Parathyroid adenoma (tissue), 2 donors: ENCODE data around the gene AGPAT4.
"Not testable (repeated sequence)": the region's sequence is repeated elsewhere in the genome, so short reads cannot be mapped to it uniquely, and the experiment has no call there.

Experiments
- H2AFZ ChIP-seq: fragments of 300-600 bp; sonication (generic); one replicate; pipeline ENCODE4 v1.7.0; 2017; ENCODE audit warnings: antibody characterized with exemption, mild to moderate bottlenecking
- H3K27ac ChIP-seq: fragments of 300-600 bp; sonication (generic); one replicate; pipeline ENCODE4 v1.7.0; 2017
- H3K27me3 ChIP-seq: fragments of 300-600 bp; sonication (generic); one replicate; pipeline ENCODE4 v1.7.0; 2017; ENCODE audit warnings: low read length; ENCODE audit not compliant: control insufficient read depth, insufficient read depth
- H3K36me3 ChIP-seq: fragments of 300-600 bp; sonication (generic); one replicate; pipeline ENCODE4 v1.7.0; 2017; ENCODE audit warnings: low read length; ENCODE audit not compliant: control insufficient read depth, insufficient read depth
- H3K4me1 ChIP-seq: fragments of 300-600 bp; sonication (generic); one replicate; pipeline ENCODE4 v1.7.0; 2017; ENCODE audit warnings: control low read depth
- H3K4me2 ChIP-seq: fragments of 300-600 bp; sonication (generic); one replicate; pipeline ENCODE4 v1.7.0; 2017; ENCODE audit warnings: low read length
- H3K4me3 ChIP-seq: fragments of 300-600 bp; sonication (generic); one replicate; pipeline ENCODE4 v1.7.0; 2017; ENCODE audit warnings: low read depth, low read length
- H3K79me2 ChIP-seq: fragments of 300-600 bp; sonication (generic); one replicate; pipeline ENCODE4 v1.7.0; 2017; ENCODE audit warnings: control low read depth
- H3K9ac ChIP-seq: fragments of 300-600 bp; sonication (generic); one replicate; pipeline ENCODE4 v1.7.0; 2017; ENCODE audit warnings: mild to moderate bottlenecking
- H3K9me3 ChIP-seq: fragments of 300-600 bp; sonication (generic); one replicate; pipeline ENCODE4 v1.7.0; 2017; ENCODE audit warnings: low read length; ENCODE audit not compliant: control insufficient read depth
- TF ChIP-seq, protein P1 (sequence below): fragments of 300-600 bp; sonication (generic); IDR thresholded peaks from one replicate; pipeline ENCODE4 v1.7.0; 2017; ENCODE audit warnings: antibody characterized with exemption, mild to moderate bottlenecking
- donor health status: primary hyperparathyroidism.

The AGPAT4 gene

DNA sequence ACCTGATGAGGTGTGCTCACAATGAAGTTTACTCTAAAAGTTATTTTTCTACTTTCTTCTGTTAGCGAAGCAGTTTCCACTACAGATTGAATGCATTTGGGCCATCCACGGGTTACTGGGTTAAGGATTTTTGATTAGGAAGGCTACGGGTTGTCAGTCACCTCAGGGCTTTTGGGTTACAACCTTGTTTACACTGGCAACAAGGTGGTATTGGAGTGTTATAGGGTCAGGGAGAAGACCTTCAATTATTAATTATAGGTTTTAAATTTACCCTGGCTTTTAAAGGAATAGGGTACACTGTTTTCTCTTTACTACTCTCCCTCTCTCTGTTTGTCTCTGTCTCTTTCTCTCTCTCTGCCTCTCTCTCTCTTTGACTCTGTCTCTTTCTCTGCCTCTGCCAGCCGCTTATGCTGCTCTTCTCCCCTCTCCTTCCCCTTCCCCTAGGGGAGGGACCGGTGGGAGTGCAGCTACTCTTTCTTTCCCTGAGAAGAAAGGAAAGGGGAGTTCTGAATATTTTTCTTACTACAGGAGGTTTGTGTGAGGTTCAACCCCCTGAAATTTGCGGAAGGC lies 40.2 kb upstream of the AGPAT4 start:
- Histone ChIP-seq H3K9ac (no peak overlapping the region), H3K4me2 (no peak overlapping the region), H3K4me1 (no peaks in the 10 kb centered on the region), H3K9me3 (no peaks in the 10 kb centered on the region), H3K79me2 (no peaks in the 10 kb centered on the region), H3K36me3 (no peaks in the 10 kb centered on the region), H3K27ac (no peak overlapping the region), H2AFZ (no peak overlapping the region), H3K27me3 (no peaks in the 10 kb centered on the region), H3K4me3 (no peak overlapping the region)
- TF ChIP-seq, protein P1, sequence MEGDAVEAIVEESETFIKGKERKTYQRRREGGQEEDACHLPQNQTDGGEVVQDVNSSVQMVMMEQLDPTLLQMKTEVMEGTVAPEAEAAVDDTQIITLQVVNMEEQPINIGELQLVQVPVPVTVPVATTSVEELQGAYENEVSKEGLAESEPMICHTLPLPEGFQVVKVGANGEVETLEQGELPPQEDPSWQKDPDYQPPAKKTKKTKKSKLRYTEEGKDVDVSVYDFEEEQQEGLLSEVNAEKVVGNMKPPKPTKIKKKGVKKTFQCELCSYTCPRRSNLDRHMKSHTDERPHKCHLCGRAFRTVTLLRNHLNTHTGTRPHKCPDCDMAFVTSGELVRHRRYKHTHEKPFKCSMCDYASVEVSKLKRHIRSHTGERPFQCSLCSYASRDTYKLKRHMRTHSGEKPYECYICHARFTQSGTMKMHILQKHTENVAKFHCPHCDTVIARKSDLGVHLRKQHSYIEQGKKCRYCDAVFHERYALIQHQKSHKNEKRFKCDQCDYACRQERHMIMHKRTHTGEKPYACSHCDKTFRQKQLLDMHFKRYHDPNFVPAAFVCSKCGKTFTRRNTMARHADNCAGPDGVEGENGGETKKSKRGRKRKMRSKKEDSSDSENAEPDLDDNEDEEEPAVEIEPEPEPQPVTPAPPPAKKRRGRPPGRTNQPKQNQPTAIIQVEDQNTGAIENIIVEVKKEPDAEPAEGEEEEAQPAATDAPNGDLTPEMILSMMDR, result no peak

DNA sequence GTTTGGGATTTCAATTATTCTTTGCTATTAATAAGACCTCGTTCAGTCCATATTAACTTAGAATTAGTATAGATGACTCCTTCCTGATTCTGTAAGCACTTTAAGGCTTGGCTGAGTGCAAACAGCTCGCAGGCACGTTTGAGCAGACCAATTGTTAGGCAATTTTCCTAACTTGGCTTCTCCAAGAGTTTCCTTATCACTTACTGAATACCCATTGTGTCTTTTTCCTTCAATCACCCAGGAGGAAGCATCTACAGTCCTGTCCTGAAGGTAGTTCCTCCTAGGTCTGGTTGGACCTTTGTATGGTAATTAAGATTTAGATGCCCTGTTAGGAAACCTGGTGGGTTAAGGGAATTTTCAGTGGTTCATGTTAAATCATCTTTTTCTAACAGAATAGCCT lies 39.6 kb upstream of the AGPAT4 start:
- H3K27me3 ChIP-seq, H3K9ac ChIP-seq, H3K79me2 ChIP-seq, H3K4me3 ChIP-seq, H3K4me2 ChIP-seq, H3K9me3 ChIP-seq, H2AFZ ChIP-seq, H3K36me3 ChIP-seq, H3K27ac ChIP-seq, H3K4me1 ChIP-seq: not testable (repeated sequence)

DNA sequence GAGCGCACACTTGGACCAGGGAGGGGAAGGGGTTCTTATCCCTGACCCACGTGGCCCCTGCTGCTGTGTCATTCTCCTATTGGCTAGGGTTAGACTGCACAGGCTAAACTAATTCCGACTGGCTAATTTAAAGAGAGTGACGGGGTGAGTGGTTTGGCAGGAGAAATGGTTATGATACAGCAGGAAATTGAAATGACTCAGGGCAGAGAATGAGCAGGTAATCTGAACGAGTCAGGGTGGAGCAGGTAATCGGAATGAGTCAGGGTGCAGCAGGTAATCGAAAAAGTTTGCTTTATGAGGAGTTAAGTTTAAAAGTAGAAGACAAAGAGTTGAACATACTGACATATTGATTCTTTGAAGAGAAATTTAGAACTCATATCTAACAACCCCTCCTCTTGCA lies 35.9 kb upstream of the AGPAT4 start:
- not testable (repeated sequence) for H3K4me1 ChIP-seq, H2AFZ ChIP-seq, H3K4me2 ChIP-seq, H3K27me3 ChIP-seq, H3K4me3 ChIP-seq, H3K36me3 ChIP-seq, H3K79me2 ChIP-seq, H3K9ac ChIP-seq, H3K27ac ChIP-seq, H3K9me3 ChIP-seq

DNA sequence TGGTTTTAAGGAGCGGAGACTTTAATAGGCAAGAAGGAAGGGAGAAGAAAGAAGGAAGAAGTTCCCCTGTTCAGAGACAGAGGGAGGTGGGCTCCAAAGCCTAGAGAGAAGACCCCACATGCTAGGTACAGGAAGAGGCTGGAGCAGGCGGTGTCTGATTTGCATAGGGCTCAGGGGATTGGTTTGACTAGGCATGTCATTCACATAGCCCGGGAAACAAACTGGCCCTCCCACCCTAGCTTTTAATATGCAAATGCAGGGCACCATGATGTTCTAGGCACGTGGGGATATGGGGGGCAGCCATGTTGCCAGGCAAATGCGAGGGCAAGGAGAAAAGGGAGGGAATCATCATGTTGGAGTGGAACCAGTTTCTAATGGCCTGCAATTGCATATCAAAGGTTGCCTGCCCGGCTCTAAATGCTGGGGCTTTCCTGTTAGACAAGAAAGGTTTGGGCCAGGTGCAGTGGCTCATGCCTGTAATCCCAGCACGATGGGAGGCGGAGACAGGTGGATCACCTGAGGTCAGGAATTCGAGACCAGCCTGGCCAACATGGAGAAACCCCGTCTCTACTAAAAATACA lies 34.3 kb upstream of the AGPAT4 start:
- no peaks in the 10 kb centered on the region for H3K27me3 ChIP-seq
- no peaks in the 10 kb centered on the region for H3K79me2 ChIP-seq
- TF ChIP-seq, protein P1, result no peak
- no peaks in the 10 kb centered on the region for H3K9me3 ChIP-seq
- H3K4me1 ChIP-seq, result no peaks in the 10 kb centered on the region
- H2AFZ ChIP-seq, result no peak overlapping the region
- H3K4me3 ChIP-seq, result no peak overlapping the region
- H3K27ac ChIP-seq, result no peak overlapping the region
- H3K9ac ChIP-seq, result no peak overlapping the region
- H3K36me3 ChIP-seq, result no peaks in the 10 kb centered on the region
- no peak overlapping the region for H3K4me2 ChIP-seq

DNA sequence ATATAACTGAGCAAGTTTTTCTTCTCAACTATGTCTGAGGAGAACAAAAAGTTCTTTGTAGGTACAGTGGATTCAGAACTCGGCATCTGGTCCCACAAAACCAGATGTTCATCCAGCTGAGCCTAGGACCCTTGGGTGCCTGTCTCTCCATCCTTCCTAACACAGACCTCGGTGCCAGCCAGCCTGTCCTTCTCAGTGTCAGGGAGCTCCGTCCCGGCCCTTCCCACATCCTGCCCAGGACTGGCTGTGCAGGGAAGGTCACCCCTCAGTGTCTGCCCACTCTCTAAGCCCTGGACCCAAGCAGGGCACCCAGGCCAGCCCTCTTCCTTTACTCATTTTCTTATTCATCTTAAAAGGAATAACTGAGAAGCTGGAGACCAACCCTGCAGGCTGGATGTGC lies 32.0 kb upstream of the AGPAT4 start:
- Histone ChIP-seq H3K79me2 (no peaks in the 10 kb centered on the region), H3K27me3 (no peaks in the 10 kb centered on the region), H3K4me3 (no peak overlapping the region), H3K27ac (no peak overlapping the region), H3K9ac (no peak overlapping the region), H2AFZ (no peak overlapping the region), H3K4me1 (no peaks in the 10 kb centered on the region), H3K9me3 (no peaks in the 10 kb centered on the region), H3K36me3 (no peaks in the 10 kb centered on the region), H3K4me2 (no peak overlapping the region)
- TF ChIP-seq, protein P1, result no peak
